Central memory CD4-positive, alpha-beta T cell (primary cell): Measurements from ENCODE around the gene CDIPT.
"Not testable (repeated sequence)": the region's sequence is repeated elsewhere in the genome, so short reads cannot be mapped to it uniquely, and the experiment has no call there.

Experiments used
- DNase-seq: peaks from one replicate; pipeline ENCODE4 v3.0.0; 2022

Gene CDIPT

DNA sequence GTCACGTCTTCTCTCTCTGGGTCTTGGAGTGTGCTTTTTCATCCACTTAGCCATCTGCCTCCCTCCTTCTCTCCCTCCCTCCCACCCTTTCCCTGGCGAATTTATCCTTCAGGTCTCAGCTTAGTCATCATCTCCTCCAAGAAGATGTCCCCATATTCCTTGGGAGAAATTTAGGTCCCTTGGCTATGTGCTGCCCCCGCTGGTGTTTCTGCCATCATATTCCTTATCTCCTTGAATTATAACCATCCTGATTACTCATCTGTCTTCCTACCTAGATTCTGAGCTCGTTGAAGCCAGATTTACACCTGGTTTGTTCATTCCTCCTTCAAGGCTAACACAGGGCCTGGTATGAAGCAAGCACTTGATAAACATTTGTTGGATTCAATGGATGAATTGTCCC is 31.3 kb upstream of the CDIPT start:
- DNase-seq, result no peak

DNA sequence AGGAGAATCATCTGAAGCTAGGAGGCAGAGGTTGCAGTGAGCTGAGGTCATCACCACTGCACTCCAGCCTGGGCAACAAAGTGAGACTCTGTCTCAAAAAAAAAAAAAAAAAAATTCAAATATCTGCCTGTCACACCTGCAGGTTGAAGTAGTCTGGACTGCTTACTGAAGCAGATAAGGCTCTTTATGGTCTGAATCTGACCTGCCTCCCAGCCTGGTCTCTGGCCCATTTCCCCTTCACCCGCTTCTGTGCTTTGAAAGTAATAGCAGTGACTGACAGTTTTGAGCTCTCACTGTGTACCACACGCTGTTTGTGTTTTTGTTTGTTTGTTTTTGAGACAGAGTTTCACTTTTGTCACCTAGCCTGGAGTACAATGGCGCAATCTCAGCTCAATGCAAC is 30.5 kb upstream of the CDIPT start:
- no peak for DNase-seq

DNA sequence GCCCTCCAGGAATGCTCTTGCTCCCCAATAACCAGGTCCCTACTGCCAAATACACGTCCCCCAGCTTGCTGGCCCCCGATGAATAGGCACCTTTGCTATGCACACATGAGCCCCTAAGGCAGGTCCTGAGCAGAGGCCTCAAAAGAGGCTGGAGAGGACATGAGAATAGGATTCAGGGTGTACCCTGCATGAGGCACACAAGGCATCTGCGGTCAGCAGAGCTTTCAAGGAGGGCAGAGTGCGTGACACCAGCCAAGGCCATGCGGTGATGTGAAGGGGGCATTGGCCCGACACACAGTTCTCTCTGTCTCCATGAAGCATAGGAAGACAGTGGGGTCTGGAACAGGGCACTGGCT is 29.4 kb upstream of the CDIPT start:
- no peak for DNase-seq

DNA sequence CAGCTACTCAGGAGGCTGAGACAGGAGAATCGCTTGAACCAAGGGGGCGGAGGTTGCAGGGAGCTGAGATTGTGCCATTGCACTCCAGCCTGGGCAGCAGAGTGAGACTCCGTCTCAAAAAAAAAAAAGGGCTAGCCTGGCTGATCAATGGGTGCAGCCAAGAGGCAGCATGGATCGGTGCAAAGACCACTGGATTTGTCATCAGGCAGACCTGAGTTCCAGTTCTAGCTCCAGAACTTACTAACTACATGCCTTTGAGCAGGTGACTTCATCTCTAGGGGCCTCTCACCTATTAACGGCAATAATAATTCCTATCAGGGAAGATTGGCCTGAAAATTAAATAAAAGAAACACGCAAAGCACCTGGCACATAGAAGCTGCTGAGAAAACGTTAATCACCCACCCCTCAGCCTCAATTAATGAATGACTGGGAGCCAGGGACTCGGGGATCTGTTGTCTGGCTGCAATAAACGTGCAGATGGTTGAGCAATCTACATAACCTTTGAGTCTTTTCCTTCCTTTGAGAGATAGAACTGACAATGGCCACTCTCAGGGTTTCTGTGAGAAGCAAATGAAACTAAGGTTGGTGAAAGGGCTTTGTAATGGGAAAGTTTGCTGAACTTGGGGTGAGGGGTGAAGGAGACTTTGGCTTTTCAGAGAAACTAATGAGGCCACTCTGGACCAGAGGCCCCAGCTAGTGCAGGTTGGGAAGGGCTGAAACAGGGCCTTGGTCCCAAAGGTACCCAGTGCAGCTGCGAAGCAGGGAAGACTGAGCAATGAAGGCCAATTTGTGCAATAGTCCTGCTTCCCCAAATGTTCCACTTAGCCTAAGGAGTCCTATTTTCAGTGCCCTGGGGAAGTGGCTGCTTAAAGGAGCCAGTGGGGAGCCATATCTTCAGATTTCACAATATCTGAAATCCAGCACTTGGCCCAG is 28.8 kb upstream of the CDIPT start:
- no peak for DNase-seq

DNA sequence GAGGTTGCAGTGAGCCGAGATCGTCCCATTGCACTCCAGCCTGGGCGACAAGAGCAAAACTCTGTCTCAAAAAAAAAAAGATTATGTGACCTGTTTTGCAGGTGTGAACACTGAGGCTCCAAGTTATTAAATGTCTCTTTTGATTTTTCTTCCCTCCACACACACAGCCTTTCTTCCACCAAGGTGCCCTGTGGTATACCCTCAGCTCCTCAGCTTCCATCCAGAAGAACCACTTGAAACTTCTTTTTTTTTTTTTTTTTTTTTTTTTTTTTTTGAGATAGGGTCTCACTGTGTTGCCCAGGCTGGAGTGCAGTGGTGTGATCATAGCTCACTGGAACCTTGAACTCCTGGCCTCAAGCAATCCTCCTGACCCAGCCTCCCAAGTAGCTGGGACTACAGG is 26.3 kb upstream of the CDIPT start:
- DNase-seq, result not testable (repeated sequence)

DNA sequence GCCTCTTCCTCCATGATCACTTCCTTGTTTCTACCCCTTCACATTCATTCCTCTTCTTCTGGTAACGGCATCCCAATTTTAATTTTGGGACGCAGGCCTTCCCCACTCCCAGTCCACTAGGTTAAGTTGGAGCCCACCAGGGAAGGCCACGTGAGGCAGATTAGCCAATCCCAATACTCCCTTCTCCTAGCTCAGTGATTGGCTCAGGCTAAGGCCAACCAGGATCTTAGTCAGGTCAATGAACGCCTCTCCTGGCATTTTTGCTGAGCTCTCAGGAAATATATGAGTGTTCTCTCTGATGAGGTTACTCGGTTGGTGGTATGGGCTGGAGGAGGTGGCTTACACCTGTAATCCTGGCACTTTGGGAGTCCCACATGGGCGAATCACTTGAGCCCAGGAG is 21.0 kb upstream of the CDIPT start:
- no peak for DNase-seq

DNA sequence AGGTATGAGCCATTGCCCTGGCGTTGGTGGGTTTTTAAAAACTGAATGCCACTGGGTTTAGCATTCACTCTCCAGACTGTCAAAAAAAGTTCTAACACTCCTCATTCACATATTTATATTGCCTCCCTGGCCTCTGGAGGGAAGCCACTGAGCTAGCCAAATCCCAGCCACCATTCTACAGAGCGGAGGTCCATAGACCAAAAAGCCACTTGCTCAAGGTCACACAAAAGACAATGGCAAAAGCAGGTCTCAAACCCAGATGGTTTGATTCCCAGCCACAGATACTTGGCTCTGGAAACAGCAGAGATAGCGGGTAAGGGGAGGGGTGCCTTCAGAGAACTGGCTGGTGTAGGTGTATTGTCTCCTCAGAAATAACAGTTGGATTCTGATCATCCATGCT is 18.0 kb upstream of the CDIPT start:
- no peak for DNase-seq

DNA sequence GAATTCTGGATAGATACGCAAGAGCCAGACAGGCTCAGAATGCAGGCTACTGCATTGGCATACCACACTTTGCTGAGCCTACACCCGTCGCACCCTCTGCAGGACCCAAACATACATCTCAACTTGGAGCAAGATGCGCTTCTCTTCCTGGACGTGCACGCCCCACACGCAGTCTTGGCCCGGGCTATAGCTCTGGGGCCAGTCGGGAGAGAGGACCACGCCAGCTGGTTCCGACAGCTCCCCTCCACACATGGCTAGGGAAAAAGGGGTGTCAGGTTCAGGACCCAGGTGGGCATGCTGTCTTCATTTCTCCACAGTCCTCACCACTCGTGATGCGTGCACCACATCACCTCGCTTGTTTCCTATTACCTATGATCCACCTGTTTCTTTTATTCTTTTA is 15.1 kb upstream of the CDIPT start:
- no peak for DNase-seq

DNA sequence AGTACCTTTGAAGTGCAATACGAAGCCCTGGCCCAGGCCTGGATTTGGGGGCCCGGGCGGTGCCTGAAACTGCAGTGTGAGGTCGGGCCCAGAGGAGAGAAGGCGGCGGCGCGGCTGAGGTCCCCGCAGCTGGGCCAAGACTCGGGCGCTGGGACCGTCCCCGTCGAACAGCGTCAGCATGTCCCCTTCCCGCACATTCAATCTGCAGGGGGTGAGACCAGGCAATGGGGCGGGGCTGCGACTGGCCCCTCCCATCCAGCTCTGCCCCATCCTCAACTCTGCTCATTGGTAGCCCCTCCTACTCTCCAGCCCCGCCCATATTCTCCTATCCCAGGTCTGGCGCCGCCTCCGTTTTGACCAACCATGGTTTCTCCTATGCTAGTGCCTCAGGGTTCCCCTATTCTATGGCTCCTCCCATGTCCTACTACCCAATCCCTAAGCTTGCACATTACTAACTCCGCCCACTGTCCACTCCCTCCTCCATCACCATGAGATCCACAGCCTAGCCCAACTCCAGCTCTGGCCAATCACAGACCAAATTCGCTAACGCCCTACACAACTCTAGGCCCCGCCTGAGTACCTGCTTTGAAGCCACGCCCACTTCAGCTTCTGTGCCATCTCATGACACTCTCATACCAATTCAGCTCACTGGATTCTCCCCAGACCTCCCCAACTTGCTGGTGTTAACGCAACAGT is 14.4 kb upstream of the CDIPT start:
- peak; percentile 33 for DNase-seq

DNA sequence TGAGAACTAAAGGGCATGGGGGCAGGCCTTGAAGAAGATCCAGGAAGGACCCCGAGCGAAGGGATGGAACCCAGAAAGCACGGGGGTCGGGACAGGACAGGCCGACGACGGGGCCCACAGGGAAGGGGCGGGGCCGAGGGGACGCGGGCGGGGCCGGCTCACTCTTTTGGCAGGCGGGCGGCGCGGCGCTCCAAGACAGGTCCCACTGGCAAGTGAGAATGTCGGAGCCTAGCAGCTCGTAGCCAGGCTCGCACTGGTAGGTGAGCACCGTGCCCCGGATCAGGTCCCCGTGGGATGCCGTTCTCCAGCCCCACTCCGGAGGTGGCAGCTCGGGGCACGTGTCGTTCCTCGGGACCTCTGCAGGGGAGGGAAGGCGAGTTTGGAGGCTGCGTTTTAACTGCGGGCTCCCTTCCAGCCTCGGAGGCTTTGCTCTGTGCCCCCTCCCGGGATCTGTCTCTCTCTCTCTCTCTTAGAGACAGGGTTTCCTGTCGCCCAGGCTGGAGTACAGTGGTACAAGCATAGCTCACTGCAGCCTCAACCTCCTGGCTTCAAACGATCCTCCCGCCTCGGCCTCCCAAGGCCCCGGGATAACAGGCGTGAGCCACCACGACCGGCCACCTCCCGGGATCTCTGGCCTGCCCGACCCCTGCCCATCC is 13.7 kb upstream of the CDIPT start:
- DNase-seq, result no peak

DNA sequence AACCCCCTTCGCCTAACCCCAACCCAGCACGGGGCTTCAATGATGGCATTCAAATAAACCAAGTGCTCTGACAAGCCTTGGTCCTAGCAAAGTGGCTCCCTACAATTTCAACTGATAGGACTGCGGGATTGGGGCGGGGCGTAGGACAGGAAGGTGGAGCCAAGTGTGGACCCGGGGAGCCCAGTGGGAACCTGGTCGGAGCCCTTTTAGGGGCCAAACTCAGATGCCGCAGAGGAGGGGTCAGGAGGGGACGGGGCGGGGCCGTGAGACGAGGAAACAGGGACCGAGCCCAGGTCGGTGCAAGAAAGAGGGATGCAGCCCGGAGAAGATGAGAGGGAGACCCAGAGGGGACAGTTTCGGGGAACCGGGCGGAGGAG is 13.2 kb upstream of the CDIPT start:
- no peak for DNase-seq

DNA sequence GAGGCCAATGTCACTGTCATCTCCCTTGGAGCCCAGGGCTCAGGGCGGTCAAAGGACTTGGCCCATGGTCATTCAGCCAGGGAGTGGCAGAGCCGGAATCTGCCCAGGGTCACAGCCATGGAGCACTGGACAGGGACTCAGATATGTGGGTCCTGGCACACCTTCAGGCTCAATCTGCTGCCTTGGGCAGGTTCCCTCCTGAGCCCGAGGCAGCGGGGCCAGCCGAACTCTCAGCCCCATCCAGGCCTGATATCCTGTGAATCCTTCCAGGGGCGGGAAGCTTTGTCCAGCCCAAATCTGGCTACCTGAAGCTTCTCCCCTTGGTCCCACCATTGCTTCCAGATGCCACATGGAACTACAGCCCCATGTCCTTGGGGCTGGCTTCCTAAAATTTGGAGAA is 12.2 kb upstream of the CDIPT start:
- DNase-seq, result no peak

DNA sequence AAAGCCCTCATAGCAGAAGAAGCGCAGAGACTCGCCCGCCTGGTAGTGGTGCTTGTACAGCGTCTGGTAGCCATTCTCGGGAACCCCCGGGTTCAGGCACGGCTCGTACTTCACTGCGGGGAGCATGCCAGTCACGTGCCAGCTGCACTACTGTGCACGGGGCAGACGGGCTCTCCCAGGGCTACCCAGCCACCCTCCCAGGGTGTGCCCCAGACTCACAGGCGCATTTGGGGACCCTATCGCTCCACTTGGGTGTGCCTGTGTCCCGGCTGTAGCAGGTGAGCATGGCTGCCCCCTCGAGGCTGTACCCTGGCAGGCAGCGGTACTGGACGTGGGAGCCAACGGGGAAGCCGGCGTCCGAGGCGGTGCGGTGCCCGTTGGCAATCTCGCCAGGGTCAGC is 10.3 kb upstream of the CDIPT start:
- no peak for DNase-seq

DNA sequence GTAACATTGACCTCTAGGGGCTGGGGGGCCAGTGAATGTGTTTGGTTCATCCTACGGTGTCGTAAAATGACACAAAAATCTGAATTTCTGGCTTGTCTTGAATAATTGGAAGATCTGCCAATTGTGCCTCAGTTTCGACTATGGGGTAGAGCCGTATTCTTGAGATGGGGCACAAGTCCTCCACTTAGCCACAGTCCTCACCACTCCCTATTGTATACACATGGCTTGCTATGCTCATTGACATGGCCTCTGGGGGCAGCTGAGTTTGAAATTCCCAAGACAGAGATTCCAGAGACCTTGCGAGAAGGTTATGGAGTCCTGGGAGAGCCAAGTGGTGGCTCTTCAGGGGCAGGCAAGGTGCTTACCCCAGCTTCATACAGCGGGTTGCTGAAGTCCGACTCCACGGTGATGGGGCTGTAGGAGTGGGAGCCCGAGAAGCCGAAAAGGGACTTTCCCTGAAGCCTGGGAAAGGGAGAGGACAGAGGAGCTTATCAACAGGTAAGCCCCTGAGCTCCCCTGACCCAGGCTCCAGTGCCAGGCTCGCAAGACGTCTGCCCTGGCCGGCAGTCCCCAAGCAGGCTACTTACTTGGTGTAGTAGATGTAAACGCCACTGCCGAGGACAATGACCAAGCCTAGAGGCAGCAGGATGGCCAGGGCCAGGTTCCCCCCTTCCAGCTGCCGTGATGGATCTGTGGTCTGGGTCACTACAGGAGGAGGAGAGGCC is 9.0 kb upstream of the CDIPT start:
- no peak for DNase-seq

DNA sequence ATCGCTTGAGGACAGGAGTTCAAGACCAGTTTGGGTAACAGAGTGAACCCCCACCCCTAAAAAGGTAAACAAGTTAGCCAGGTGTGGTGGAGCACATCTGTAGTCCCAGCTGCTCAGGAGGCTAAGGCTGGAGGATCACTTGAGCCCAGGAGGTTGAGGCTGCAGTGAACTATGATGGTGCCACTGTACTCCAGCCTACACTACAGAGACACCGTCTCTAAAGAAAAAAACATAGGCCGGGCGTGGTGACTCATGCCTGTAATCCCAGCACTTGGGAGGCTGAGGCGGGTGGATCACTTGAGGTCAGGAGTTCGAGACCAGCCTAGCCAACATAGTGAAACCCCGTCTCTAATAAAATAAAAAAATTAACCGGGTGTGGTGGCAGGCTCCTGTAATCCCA is 6.0 kb upstream of the CDIPT start:
- DNase-seq, result not testable (repeated sequence)

DNA sequence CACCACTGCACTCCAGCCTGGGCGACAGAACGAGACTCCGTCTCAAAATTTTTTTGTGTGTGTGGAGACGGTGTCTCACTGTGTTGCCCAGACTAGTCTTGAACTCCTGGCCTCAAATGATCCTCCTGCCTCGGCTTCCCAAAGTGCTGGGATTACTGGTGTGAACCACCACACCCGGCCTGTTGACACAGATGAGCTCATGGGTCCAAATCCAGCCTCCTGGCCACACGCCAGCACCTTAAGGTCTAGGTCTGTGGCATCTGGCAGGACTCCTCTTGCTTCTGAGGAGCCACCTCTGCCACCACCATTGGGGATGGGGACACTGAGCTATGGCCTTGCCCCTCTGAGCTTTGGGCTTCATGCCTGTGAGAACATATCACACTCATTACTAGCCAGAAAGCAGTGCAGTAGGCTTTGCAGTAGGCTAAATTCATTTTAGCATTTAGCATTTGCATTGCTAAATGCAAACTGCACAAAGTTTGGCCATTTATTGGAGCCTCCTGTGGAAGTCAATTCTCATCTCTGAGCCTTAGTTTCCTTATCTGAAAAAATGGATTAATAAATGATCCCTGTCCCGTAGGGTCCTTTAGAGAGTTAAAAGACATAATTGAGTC is 5.5 kb upstream of the CDIPT start:
- DNase-seq, result no peak

DNA sequence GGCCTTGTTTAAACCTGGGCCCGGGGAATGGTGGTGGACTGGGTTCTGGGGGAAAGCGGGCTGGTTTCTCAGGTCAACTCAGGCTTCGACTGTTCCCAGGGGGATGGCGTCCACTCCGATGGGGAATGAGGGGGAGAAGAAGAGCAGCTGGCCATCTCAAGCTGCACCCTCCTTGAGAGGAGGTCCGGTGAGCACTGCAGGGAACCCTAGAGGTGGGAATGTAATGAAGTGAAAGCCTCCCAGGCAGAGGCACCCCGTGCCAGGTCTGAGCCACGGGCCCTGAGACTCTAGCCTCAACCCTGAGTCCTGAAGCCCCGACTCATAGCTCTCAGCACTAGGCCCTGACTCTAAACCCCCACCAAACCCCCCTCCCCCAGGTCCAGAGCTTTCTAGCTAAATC is 1.2 kb upstream of the CDIPT start:
- no peak for DNase-seq

DNA sequence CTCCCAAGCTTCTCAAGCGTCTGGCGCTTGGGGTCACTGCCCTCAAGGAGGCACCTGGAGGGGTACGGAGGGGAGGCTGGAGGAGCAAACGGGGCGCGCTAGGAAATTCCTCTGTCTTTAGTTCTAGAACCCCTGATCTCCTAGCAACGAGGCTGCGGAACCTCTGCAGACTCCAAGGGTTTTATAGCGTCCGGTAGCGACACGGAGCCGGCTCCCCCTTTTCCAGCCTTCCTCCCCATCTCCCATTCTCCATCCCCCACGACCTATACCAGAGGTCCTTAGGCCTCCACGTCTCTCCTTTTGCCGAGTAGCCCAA is 601 bp upstream of the CDIPT start:
- no peak for DNase-seq

DNA sequence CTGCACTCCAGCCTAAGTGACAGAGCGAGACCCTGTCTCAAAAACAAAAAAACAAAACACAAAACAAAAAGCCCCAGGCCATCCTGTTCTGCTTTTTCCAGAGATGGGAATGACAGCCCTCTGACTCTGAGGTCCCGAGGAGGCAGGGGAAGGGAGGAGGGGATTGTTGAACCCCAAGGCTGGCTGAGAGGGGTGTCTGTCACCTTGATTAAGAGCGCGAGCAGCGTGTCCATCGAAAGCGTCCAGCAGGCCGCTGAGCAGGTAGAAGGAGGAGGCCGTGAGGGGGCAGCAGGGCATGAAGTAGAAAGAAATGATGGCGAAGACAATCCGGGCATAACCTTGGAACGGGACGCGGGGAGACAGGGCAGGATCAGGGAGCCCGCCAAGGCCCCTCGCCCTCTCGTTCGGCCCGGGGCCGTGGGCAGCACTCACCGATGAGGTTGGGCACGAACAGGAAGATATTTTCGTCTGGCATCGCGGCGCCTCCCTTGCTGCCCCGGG is 593 bp downstream of the CDIPT start:
- DNase-seq, result no peak

DNA sequence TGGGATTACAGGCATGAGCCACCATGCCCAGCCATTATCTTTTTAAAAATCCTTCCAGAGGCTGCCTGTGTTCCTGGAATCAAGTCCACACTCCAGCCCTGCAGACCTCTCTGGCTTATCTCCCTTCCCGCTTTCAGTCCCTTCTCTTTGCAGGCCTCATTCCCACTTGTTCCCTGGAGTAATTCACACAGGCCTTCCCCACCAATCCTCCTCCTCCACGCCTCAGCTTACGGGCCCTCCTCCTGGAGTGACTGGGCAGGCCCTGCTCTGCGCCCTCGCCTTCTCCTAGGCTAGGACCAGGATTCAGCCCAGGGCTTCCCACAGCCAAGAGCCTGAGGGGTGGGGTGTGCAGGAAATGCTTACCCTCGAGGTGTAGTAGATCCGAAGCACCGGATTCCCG is 2.8 kb downstream of the CDIPT start:
- no peak for DNase-seq

DNA sequence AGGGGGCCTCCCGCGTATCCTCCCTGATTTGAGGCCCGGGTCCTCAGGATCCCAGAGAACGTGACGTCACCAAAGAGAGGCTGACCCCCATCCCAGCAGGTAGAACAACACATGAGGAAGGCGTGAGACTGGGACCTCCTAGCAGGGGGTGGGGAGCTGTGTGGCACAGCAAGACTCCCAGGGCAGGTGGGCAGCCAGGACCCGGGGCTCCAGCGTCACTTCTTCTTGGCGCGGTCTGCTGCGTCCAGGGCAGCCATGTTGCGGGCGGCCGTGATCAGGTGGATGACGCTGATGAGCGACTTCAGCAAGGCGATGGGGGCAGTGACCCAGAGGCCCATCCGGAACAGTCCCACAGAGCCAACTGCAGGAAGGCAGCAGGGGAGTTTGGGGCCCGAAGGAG is 4.1 kb downstream of the CDIPT start:
- DNase-seq, result no peak

DNA sequence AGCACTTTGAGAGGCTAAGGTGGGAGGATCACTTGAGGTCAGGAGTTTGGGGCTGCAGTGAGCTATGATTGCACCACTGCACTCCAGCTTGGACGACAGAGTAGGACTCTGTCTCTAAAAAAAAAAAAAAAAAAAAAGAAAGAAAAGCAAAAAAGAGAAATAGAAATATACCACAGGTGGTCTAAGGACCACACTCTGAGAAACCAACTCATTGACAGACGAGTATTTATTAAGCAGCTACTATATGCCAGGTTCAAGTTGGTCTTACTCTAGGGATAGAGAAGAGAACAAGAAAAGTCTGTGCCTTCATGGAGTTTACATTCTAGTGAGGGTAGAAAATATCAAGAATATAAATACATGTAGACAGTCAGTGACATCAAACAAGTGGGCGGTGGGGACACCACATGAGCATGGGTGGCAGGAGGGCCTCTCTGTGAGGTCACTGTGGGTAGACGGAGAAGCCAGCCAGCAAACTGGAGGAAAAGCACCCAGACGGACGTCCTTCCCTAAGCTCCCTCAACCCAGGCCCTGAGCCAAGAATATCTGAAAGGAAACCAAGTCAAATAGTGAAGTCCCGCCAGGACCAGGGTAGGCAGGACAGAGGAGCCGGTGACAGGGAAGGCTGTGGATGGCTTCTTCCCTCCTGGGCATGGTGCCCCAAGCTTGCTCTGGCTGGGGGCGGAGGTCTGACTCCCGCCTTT is 4.7 kb downstream of the CDIPT start:
- no peak for DNase-seq
